HEK293 (cell line): ENCODE measurements around the gene CAMK2B.

ENCODE experiments used
- CTCF ChIP-seq: fragments of 450-650 bp; formaldehyde crosslinking; IDR thresholded peaks from 2 replicates; pipeline ENCODE4 v1.5.1; 2016; ENCODE audit warnings: missing biosample characterization, missing genetic modification characterization
- ZNF112 ChIP-seq: fragments of 450-650 bp; formaldehyde crosslinking; IDR thresholded peaks from 2 replicates; pipeline ENCODE4 v1.5.0; 2017; ENCODE audit warnings: missing biosample characterization, missing genetic modification characterization

- TF ChIP-seq ZNF112 (tag by site-specific recombination) (no peak), CTCF (tag by site-specific recombination) (no peak)
Observed at GRCh38 chr7:44320794-44321371, 4.5 kb downstream of the CAMK2B start.
